Adipocyte (in vitro differentiated cells): ENCODE measurements around the gene KIAA1671.

Source experiments
- DNase-seq: peaks from one replicate; pipeline ENCODE4 v3.0.0-alpha.2; 2015; ENCODE audit warnings: low read depth
- H3K27me3 ChIP-seq: replicated peaks from 2 replicates; pipeline ENCODE4 v1.7.0; 2013; ENCODE audit warnings: mild to moderate bottlenecking, low read length, moderate library complexity; ENCODE audit not compliant: control insufficient read depth, insufficient read depth
- H3K36me3 ChIP-seq: 2 replicates; pipeline ENCODE4 v1.7.0; 2013; ENCODE audit warnings: low read length, mild to moderate bottlenecking, moderate library complexity; ENCODE audit not compliant: control insufficient read depth, insufficient read depth, severe bottlenecking
- H3K4me1 ChIP-seq: 2 replicates; pipeline ENCODE4 v1.7.0; 2013; ENCODE audit warnings: mild to moderate bottlenecking, low read length, moderate library complexity; ENCODE audit not compliant: control insufficient read depth, insufficient read depth
- H3K4me3 ChIP-seq: 2 replicates; pipeline ENCODE4 v1.7.0; 2013; ENCODE audit warnings: mild to moderate bottlenecking, low read length, moderate library complexity
- H3K9ac ChIP-seq: 2 replicates; pipeline ENCODE4 v1.7.0; 2013; ENCODE audit warnings: mild to moderate bottlenecking, low read length, moderate library complexity
- H3K9me3 ChIP-seq: 2 replicates; pipeline ENCODE4 v1.7.0; 2013; ENCODE audit warnings: mild to moderate bottlenecking, low read length, moderate library complexity; ENCODE audit not compliant: control insufficient read depth

Gene KIAA1671

DNA sequence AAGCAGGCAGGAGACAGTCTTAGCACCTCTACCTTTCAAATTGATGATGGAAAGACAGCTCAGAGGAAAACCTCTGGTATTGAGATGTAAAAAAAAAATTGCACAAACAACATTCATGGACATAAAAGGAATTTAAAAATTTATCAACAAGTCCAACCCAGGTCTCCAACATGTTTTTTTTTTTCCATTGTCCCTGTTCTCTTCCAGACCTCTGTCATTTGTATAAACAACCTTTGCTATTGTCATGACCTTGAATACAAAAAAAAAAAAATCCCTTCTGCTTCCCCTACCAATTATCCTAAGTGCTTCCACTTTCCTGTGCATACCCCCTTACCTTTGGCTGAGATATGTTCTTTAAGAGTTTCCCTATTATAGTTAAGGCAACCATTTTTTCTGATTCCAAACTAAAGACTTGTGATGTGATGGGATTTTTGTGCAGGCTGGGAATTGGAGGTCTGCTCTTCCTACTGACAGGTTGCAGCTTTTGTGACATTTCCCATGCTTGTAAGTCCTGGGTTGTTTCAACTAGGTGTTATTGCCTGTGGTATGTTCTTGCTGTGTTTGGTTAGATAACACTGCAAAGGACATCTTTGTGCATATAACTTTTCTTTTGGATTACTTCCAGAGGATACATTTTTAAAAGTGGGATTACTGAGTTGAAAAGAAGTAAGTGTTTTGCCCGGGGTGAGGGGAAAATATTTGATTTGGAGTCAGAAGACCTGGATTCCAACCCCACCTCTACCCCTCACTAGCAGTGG lies 67.1 kb downstream of the KIAA1671 start:
- no peak for DNase-seq
- H3K4me1 ChIP-seq, result no peaks in the 10 kb centered on the region
- H3K9ac ChIP-seq, result no peak overlapping the region
- H3K36me3 ChIP-seq, result no peaks in the 10 kb centered on the region
- no peak overlapping the region for H3K4me3 ChIP-seq
- H3K27me3 ChIP-seq, result no peaks in the 10 kb centered on the region
- H3K9me3 ChIP-seq, result no peaks in the 10 kb centered on the region

DNA sequence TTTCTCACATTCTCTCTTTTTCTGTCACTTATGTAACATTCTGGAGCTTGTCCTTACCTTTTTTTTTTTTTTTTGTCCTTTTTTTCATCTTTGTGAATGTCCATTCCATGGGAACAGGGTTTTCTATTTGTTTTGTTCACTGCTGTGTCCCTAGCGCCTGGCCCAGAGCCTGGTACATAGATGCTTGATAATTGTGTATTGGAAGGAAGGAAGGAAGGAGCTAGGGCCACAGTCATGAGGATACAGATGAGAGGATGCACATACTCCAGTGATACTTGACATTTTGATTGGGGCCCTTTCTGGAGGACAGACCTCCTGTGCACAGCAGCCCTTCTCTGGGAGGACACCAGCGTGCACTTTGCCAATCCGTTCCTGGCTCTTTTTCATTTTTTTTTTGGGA lies 68.9 kb downstream of the KIAA1671 start:
- peaks cover 13% of the 10 kb centered on the region for H3K4me1 ChIP-seq
- H3K4me3 ChIP-seq, result no peak overlapping the region
- DNase-seq, result no peak
- H3K27me3 ChIP-seq, result no peaks in the 10 kb centered on the region
- H3K36me3 ChIP-seq, result no peaks in the 10 kb centered on the region
- H3K9me3 ChIP-seq, result no peaks in the 10 kb centered on the region
- no peak overlapping the region for H3K9ac ChIP-seq

DNA sequence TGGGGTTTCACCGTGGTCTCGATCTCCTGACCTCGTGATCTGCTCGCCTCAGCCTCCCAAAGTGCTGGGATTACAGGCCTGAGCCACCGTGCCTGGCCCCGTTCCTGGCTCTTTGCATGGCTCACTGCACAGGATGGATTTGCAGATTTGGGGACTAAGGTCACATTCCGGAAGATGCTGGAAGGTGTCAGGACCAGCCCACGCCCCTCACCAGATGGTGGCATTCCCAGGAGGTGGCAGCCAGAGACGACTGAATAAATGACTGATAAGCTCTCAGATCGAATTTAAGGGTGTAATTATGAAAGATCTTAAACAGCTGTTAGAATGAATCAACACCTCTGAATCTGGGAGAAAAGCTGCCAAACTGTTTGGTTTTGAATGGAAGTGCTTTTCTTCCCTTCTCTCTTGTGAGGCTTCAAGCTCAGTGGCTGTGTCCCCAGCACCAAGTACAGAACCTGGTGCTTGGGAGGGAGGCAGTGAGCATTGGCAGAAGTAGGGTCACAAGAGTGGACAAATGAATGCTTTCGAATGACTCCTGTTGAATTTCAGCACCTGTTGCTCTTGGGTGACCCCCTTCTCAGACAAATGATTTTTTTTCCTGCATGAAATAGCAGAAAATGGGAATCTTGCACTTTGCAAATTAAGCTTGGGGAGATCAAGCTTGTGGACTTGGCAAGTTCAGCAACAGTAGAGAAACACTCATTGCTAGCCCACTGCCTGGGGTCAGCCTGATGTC lies 69.6 kb downstream of the KIAA1671 start:
- no peaks in the 10 kb centered on the region for H3K36me3 ChIP-seq
- no peak overlapping the region for H3K4me3 ChIP-seq
- no peak overlapping the region for H3K9ac ChIP-seq
- peaks cover 20% of the 10 kb centered on the region for H3K4me1 ChIP-seq
- no peaks in the 10 kb centered on the region for H3K27me3 ChIP-seq
- H3K9me3 ChIP-seq, result no peaks in the 10 kb centered on the region
- no peak for DNase-seq

DNA sequence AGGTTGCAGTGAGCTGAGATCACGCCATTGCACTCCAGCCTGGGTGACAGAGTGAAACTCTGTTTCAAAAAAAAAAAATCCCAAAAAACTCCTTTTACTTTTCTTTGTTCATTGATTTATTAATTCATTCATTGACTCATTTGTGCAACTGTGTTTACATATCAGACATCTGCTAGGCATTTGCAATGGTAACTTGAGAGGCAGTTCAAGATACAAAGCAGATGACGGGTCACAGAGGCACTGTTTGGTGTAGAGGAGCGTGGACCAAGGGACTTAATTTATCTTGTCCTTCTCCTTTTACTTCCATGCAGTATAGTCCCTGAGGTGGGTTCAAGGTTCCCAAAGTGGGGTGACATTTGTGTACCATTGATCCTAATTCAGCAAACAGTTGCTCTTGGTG lies 71.4 kb downstream of the KIAA1671 start:
- no peaks in the 10 kb centered on the region for H3K36me3 ChIP-seq
- H3K27me3 ChIP-seq, result no peaks in the 10 kb centered on the region
- DNase-seq, result peak; percentile 16
- H3K9ac ChIP-seq, result no peak overlapping the region
- H3K4me1 ChIP-seq, result peaks cover 28% of the 10 kb centered on the region
- H3K4me3 ChIP-seq, result no peak overlapping the region
- H3K9me3 ChIP-seq, result no peaks in the 10 kb centered on the region

DNA sequence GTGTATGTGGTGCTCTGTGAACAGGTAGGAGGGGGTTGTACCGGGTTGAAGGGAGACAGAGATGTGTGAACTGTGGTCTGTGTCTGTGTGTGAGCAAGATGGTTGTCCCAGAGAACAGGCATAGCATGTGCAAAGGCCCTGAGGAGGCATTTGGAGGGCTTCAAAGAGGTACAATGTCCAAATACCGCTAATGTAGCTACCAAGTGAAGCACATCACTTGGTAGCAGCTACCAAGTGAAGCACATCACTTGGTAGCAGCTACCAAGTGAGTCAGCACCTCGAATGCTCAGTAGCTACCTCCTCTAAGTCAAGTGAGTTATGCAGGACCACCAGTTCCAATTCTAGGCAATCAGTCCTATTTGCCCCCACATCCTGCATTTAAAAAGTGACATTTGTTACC lies 72.4 kb downstream of the KIAA1671 start:
- Histone ChIP-seq H3K27me3 (no peaks in the 10 kb centered on the region), H3K4me3 (no peak overlapping the region), H3K9ac (no peak overlapping the region), H3K9me3 (no peaks in the 10 kb centered on the region), H3K4me1 (peaks cover 28% of the 10 kb centered on the region), H3K36me3 (no peaks in the 10 kb centered on the region)
- DNase-seq, result no peak

DNA sequence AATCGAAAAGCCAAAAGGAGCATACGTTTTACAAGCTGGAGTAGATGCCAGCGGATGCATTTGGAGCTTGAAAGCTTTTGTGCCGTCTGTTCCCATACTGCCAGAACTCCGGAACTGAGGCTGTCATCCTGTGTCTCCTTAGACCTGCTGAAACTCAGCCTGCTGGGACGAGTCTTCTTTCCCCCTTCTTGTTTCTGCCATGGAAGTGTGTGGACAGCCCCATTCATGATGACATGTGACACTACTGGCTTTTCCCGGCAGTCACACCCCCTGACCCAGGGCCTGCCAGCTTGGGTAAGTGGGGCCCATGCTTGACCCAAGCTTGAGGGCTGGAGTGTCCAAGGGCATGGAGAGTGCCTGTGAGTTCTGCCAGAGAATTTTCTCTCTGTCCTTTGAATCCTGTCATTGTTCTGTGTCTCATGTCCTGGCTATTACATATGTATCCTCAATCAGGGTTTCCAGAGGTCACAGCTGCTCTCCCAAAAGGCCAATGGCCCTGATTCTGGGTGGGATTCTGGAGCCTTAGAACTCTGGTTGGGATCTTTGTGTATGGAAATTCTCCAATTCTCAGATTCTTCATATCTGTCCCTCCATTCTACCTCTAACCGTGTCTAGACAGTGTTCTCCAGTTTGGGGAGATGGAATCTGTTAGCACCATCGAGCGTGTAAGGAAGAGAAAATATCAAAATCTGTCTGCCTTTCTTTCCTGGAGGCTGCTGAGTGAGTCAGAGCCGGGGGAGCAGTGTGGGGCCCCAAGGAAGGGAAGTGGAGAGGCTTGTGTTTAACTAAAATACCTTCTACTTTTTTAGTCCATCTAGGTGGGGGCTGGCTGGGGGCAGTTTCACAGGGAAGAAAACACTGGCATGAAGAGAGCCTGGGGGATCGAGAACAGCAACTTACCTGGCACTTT lies 73.2 kb downstream of the KIAA1671 start:
- no peaks in the 10 kb centered on the region for H3K27me3 ChIP-seq
- no peaks in the 10 kb centered on the region for H3K36me3 ChIP-seq
- H3K9ac ChIP-seq, result peak overlapping the region; percentile 42
- H3K4me1 ChIP-seq, result peaks cover 28% of the 10 kb centered on the region
- H3K9me3 ChIP-seq, result no peaks in the 10 kb centered on the region
- peak; percentile 69 for DNase-seq
- H3K4me3 ChIP-seq, result peak overlapping the region; percentile 9

DNA sequence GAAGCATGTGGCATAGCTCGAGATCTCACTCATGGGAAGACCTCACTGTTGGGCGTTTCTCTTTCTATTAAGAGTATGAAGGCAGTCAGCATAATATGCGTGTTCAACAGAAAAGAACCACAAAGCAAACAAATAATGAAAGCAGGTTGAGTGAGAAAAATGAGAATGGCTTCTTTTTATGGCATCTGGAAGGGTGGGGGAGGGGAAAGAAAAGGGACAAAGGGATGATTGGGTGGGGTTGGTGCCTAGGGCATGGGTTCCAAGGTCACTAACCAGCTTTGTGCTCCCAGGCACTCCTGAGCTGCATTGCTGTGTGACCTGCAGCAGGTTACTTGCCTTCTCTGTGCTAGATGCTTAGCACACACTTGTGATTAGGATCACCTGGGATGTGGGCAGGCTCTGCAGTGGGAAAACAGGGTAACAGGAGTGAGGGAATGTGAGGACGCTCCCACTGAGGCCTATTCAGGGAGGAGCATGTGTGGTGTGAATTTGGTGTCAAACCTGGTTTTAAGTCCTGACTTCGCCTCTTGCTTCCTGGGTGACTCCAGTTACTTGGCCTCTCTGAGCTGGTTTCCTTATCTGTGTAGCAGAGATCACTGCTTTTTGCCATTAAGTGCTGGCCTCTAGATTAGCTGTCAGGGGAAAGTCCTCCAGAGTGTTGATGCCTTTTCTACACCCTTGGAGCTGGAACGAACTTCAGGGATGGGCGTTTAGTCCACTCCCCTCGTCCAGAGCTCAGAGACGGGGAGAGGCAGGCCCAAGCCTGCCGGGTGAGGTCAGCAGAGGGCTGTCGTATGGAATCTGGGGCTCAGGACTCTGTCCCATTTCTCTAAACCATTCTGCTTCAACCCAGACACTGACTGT lies 74.8 kb downstream of the KIAA1671 start:
- peaks cover 28% of the 10 kb centered on the region for H3K4me1 ChIP-seq
- no peaks in the 10 kb centered on the region for H3K36me3 ChIP-seq
- H3K9ac ChIP-seq, result peak overlapping the region; percentile 46
- no peaks in the 10 kb centered on the region for H3K27me3 ChIP-seq
- no peak for DNase-seq
- H3K4me3 ChIP-seq, result no peak overlapping the region
- H3K9me3 ChIP-seq, result no peaks in the 10 kb centered on the region

DNA sequence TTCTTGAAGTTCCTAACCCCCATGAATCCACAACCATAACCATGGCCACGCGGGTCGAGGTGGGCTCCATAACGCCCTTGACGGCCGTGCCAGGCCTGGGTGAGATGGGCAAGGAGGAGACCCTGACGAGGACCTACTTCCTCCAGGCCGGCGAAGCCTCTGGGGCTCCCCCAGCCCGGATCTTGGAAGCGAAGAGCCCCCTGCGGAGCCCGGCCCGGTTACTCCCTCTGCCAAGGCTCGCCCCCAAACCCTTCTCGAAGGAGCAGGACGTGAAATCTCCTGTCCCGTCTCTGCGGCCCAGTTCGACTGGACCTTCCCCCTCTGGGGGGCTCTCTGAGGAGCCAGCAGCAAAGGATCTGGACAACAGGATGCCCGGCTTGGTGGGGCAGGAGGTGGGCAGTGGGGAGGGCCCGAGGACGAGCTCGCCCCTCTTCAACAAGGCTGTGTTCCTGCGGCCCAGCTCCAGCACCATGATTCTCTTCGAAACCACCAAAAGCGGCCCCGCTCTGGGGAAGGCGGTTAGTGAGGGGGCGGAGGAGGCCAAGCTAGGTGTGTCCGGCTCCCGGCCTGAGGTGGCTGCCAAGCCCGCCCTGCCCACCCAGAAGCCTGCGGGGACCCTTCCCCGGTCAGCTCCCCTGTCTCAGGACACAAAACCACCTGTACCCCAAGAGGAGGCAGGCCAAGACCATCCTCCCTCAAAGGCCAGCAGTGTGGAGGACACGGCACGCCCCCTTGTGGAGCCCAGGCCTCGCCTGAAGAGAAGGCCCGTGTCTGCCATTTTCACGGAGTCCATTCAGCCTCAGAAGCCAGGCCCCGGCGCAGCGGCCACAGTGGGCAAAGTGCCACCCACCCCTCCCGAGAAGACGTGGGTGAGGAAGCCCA lies 75.7 kb downstream of the KIAA1671 start:
- H3K9ac ChIP-seq, result no peak overlapping the region
- H3K27me3 ChIP-seq, result no peaks in the 10 kb centered on the region
- peaks cover 28% of the 10 kb centered on the region for H3K4me1 ChIP-seq
- H3K36me3 ChIP-seq, result no peaks in the 10 kb centered on the region
- H3K4me3 ChIP-seq, result no peak overlapping the region
- H3K9me3 ChIP-seq, result no peaks in the 10 kb centered on the region
- DNase-seq, result peak; percentile 9

DNA sequence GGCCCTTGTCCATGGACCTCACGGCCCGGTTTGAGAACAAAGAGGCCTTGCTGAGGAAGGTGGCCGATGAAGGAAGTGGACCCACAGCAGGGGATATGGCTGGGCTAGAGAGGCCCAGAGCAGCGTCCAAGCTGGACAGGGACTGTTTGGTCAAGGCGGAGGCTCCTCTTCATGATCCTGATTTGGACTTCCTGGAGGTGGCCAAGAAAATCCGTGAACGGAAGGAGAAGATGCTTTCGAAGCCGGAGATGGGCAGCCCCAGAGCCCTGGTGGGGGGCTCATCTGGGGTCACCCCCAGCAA lies 76.3 kb downstream of the KIAA1671 start:
- no peaks in the 10 kb centered on the region for H3K27me3 ChIP-seq
- no peak for DNase-seq
- no peak overlapping the region for H3K9ac ChIP-seq
- peaks cover 28% of the 10 kb centered on the region for H3K4me1 ChIP-seq
- no peaks in the 10 kb centered on the region for H3K9me3 ChIP-seq
- no peaks in the 10 kb centered on the region for H3K36me3 ChIP-seq
- H3K4me3 ChIP-seq, result no peak overlapping the region

DNA sequence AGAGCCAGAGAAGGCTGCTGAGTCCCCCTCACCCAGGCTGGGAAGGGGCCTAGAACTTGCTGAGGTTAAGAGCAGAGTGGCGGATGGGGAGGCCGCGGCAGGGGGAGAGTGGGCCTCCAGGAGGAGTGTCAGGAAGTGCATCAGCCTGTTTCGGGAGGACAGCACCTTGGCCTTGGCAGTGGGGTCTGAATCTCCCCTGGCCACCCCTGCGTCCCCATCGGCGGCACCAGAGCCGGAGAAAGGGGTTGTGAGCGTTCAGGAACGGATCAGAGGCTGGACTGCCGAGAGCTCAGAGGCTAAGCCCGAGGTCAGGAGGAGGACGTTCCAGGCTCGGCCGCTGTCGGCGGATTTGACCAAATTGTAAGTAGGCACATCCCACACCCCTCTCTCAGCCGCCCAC lies 76.7 kb downstream of the KIAA1671 start:
- H3K9ac ChIP-seq, result no peak overlapping the region
- H3K27me3 ChIP-seq, result no peaks in the 10 kb centered on the region
- no peaks in the 10 kb centered on the region for H3K36me3 ChIP-seq
- H3K4me1 ChIP-seq, result peaks cover 28% of the 10 kb centered on the region
- H3K4me3 ChIP-seq, result no peak overlapping the region
- no peaks in the 10 kb centered on the region for H3K9me3 ChIP-seq
- no peak for DNase-seq
